ENCODE data around the gene ZNRF2.

DNA sequence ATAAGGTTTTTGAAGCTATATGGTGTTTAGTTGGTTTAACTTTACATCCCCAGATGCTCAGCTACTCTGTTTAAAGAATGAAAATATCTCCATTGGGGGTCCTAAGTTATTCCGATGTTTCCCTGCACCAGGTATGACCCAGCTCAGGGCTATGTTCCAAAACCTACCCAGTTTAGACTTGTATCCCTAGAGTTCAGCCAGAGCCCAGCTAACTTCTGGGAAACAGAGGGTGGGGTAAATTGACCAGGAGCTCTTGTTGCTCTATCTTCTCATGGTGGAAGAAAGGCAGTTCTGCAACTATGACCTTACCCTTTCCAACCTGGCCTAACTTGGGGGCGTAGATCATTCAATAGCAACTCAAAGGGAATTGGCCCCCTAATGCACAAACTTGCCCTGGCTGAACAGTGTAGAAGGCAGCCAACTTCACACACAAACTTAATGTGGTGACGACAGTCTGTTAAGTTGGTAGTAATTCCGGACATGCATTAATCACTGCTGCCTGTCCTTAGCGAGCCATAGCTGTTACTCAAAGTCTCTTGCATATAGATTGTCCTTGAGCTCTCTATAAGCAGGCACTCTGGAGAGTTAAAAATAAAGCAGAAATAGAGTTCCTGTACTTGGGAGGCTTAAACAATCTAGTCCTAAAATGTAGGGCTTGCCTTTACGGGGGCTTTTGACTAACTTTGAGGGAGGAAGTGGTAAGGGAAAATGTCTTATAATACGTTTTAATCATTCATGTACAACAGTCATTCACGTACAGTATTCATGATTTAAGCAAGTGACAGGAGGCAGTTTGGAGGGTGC, 5.3 kb upstream of the ZNRF2 start:
- TF ChIP-seq, protein P1, sequence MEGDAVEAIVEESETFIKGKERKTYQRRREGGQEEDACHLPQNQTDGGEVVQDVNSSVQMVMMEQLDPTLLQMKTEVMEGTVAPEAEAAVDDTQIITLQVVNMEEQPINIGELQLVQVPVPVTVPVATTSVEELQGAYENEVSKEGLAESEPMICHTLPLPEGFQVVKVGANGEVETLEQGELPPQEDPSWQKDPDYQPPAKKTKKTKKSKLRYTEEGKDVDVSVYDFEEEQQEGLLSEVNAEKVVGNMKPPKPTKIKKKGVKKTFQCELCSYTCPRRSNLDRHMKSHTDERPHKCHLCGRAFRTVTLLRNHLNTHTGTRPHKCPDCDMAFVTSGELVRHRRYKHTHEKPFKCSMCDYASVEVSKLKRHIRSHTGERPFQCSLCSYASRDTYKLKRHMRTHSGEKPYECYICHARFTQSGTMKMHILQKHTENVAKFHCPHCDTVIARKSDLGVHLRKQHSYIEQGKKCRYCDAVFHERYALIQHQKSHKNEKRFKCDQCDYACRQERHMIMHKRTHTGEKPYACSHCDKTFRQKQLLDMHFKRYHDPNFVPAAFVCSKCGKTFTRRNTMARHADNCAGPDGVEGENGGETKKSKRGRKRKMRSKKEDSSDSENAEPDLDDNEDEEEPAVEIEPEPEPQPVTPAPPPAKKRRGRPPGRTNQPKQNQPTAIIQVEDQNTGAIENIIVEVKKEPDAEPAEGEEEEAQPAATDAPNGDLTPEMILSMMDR (CRISPR knock-in tag; IDR thresholded peaks at IDR 0.05) = no peak
- TF ChIP-seq ZBTB26 (CRISPR knock-in tag; IDR thresholded peaks at IDR 0.05; ENCODE audit: borderline replicate concordance) (no peak), JUN (CRISPR knock-in tag; IDR thresholded peaks at IDR 0.05) (no peak), NBN (conservative IDR thresholded peaks at IDR 0.05) (no peak), ZNF646 (CRISPR knock-in tag; IDR thresholded peaks at IDR 0.05) (no peak), POLR2A (IDR thresholded peaks at IDR 0.05; ENCODE audit: insufficient read depth in 1 of 2, low read depth in 2 of 2, low read length in 2 of 2) (no peak), ZFP41 (CRISPR knock-in tag; IDR thresholded peaks at IDR 0.05; ENCODE audit: borderline replicate concordance) (no peak), TAF1 (CRISPR knock-in tag; IDR thresholded peaks at IDR 0.05) (no peak), MAZ (IDR thresholded peaks at IDR 0.05; ENCODE audit: borderline replicate concordance, low read depth, low read length) (no peak), MAZ (CRISPR knock-in tag; IDR thresholded peaks at IDR 0.05; ENCODE audit: low read depth) (no peak), ZNF75D (CRISPR knock-in tag; IDR thresholded peaks at IDR 0.05; ENCODE audit: borderline replicate concordance) (no peak)

Measured in HepG2 (cell line).